Activated B cell treated with CpG ODN at 0.5 μM for 24 hours (primary cell): ENCODE results near the gene MEPCE. TPM values are rescaled to one million over a fixed set of nuclear protein-coding genes. Genes with fewer than 3 reads are reported as not detected.
"Not testable (repeated sequence)": the region's sequence is repeated elsewhere in the genome, so short reads cannot be mapped to it uniquely, and the experiment has no call there.

ENCODE experiments used
- ATAC-seq: fragments of 200-7000 bp; cut with Tn5 transposase; one replicate; pipeline ENCODE4 v1.10.0; 2021; ENCODE audit warnings: low read depth, mild to moderate bottlenecking, moderate library complexity
- CTCF ChIA-PET: fragments of 350-600 bp; sonication (Branson Sonifier 250); formaldehyde crosslinking; loops from one replicate; lab custom pipeline; 2021; ENCODE audit warnings: antibody characterized with exemption; lab: Charles Lee
- POLR2A ChIA-PET: fragments of 350-600 bp; sonication (Branson Sonifier 250); formaldehyde crosslinking; loops from one replicate; lab custom pipeline; 2021; ENCODE audit warnings: antibody characterized with exemption; lab: Charles Lee
- DNase-seq: peaks from one replicate; pipeline ENCODE4 v3.0.0; 2022
- H3K27ac Mint-ChIP-seq: one replicate; pipeline ENCODE4 v1.8.0; 2020; ENCODE audit warnings: mixed read lengths
- H3K27me3 Mint-ChIP-seq: one replicate; pipeline ENCODE4 v1.8.0; 2021; ENCODE audit warnings: mixed read lengths
- H3K36me3 Mint-ChIP-seq: one replicate; pipeline ENCODE4 v1.8.0; 2021; ENCODE audit warnings: low read depth, mixed read lengths
- H3K4me1 Mint-ChIP-seq: one replicate; pipeline ENCODE4 v1.8.0; 2021; ENCODE audit warnings: mixed read lengths
- H3K4me3 Mint-ChIP-seq: one replicate; pipeline ENCODE4 v1.8.0; 2020; ENCODE audit warnings: mild to moderate bottlenecking, mixed read lengths
- H3K9me3 Mint-ChIP-seq: one replicate; pipeline ENCODE4 v1.8.0; 2020; ENCODE audit warnings: mixed read lengths
- intact Hi-C: fragments of 100-400 bp; cut with micrococcal nuclease; formaldehyde crosslinking; loops from one replicate; pipeline ENCODE4 v1.15.1; 2024
- total RNA-seq: library from RNA; stranded (reverse); gene quantifications from 2 replicates; pipeline ENCODE4 v1.2.3, GENCODE V29; 2022
- TF ChIP-seq, protein P1 (sequence below): fragments of 200-600 bp; IDR thresholded peaks from one replicate; pipeline ENCODE4 v1.8.0; 2022; ENCODE audit warnings: antibody characterized with exemption, mild to moderate bottlenecking

Gene MEPCE, protein sequence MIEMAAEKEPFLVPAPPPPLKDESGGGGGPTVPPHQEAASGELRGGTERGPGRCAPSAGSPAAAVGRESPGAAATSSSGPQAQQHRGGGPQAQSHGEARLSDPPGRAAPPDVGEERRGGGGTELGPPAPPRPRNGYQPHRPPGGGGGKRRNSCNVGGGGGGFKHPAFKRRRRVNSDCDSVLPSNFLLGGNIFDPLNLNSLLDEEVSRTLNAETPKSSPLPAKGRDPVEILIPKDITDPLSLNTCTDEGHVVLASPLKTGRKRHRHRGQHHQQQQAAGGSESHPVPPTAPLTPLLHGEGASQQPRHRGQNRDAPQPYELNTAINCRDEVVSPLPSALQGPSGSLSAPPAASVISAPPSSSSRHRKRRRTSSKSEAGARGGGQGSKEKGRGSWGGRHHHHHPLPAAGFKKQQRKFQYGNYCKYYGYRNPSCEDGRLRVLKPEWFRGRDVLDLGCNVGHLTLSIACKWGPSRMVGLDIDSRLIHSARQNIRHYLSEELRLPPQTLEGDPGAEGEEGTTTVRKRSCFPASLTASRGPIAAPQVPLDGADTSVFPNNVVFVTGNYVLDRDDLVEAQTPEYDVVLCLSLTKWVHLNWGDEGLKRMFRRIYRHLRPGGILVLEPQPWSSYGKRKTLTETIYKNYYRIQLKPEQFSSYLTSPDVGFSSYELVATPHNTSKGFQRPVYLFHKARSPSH
- total RNA-seq: 61.0 and 65.5 TPM in 2 replicates

DNA sequence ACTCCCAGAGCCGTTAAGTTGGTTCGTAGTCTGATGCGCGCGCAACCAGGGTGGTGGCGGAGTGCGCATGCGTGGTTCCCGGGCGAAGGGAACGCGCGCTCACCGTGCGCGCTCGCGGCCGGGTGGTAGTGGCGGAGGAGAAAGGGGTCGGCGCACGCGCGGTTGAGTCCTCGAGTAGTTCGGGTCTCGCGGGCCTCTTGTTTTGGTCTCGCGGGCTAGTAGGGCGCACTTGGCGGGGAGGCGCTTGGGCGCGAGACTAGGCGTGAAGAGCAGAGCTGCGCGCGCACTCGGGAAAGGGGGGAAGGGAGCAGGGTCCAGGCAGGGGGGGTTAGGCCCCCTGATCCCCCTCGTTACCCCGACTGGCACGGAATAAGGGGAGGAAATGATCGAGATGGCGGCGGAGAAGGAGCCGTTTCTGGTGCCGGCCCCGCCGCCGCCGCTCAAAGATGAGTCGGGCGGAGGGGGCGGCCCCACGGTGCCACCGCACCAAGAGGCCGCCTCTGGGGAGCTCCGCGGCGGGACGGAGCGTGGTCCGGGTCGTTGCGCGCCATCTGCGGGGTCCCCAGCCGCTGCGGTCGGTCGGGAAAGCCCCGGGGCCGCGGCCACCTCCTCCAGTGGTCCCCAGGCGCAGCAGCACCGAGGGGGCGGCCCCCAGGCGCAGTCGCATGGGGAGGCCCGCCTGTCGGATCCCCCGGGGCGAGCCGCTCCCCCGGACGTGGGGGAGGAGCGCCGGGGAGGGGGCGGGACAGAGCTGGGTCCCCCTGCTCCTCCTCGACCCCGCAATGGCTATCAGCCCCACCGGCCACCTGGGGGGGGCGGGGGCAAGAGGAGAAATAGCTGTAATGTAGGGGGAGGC is at the start of gene MEPCE:
MEPCE (plus strand) TSS at position 195 of the 856 bp plus-strand sequence; CDS start at position 383, 188 bp downstream.
- CTCF ChIA-PET: interaction anchor here (3.9 kb wide), 1 partner anchor 22 kb away, joined by 16 read pairs; no protein-coding TSS in a partner anchor

DNA sequence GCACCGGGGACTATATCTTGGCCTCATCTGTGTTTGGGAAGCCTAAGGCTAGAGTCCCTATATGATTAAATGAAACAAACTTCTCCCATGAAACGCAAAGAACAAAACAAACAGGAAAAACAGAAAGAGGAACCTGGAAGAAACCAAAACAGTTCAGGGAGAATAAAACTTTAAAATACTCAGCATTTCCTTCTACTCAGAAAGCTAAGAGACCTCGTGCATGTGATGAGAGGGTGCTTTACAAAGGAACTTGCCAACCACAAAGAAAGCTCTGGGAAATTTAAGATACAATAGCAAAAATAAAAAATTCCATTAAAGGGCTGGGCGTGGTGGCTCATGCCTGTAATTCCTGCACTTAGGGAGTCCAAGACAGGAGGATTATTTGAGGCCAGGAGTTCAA is 49.4 kb upstream of the MEPCE start:
- CTCF ChIA-PET: no interaction called here
- no peaks in the 10 kb centered on the region for H3K9me3 Mint-ChIP-seq
- POLR2A ChIA-PET: interaction anchor here (0.7 kb wide), 1 partner anchor 425 kb away, joined by 8 read pairs; no protein-coding TSS in a partner anchor

More for the DNA sequence above, at the start of gene MEPCE:
- H3K9me3 Mint-ChIP-seq: no peaks in the 10 kb centered on the region
- TF ChIP-seq, protein P1, sequence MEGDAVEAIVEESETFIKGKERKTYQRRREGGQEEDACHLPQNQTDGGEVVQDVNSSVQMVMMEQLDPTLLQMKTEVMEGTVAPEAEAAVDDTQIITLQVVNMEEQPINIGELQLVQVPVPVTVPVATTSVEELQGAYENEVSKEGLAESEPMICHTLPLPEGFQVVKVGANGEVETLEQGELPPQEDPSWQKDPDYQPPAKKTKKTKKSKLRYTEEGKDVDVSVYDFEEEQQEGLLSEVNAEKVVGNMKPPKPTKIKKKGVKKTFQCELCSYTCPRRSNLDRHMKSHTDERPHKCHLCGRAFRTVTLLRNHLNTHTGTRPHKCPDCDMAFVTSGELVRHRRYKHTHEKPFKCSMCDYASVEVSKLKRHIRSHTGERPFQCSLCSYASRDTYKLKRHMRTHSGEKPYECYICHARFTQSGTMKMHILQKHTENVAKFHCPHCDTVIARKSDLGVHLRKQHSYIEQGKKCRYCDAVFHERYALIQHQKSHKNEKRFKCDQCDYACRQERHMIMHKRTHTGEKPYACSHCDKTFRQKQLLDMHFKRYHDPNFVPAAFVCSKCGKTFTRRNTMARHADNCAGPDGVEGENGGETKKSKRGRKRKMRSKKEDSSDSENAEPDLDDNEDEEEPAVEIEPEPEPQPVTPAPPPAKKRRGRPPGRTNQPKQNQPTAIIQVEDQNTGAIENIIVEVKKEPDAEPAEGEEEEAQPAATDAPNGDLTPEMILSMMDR: no peak
- POLR2A ChIA-PET: interaction anchor here (0.5 to 4.3 kb wide), 65 partner anchors 8 to 1987 kb away, joined by 3 to 90 read pairs (median 6); partner anchors contain the start of genes AGFG2, AP4M1, BUD31 and FBXO24
- DNase-seq (peak; percentile 94), ATAC-seq (peak; percentile 47)
- no peaks in the 10 kb centered on the region for H3K27me3 Mint-ChIP-seq
- peak within 1 kb of the TSS; percentile 100 for H3K27ac Mint-ChIP-seq
- peaks cover 57% of the 10 kb centered on the region for H3K36me3 Mint-ChIP-seq
- peaks cover 52% of the 10 kb centered on the region for H3K4me1 Mint-ChIP-seq
- peak within 1 kb of the TSS; percentile 98 for H3K4me3 Mint-ChIP-seq
- intact Hi-C loops: loop anchor here (1.0 to 10.0 kb wide), 12 partner anchors 85 to 825 kb away; partner anchors contain the start of genes AGFG2, FBXO24, GNB2 and LAMTOR4

DNA sequence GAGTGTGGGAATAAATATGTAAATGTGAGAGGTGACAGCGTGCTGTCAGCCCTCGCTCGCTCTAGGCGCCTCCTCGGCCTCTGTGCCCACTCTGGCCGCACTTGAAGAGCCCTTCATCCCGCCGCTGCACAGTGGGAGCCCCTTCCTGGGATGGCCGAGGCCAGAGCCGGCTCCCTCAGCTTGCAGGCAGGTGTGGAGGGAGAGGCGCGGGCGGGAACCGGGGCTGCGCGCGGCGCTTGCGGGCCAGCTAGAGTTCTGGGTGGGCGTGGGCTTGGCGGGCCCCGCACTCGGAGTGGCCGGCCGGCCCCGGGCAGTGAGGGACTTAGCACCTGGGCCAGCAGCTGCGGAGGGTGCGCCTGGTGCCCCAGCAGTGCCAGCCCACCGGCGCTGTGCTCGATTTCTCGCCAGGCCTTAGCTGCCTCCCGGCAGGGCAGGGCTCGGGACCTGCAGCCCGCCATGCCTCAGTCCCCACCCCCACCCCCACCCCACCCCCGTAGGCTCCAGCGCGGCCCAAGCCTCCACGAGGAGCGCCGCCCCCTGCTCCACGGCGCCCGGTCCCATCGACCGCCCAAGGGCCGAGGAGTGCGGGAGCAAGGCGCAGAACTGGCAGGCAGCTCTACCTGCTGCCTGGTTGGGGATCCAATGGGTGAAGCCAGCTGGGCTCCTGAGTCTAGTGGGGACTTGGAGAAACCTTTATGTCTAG is 47.9 kb upstream of the MEPCE start:
- CTCF ChIA-PET: interaction anchor here (1.2 kb wide), 1 partner anchor 12 kb away, joined by 3 read pairs; no protein-coding TSS in a partner anchor
- not testable (repeated sequence) for DNase-seq

More for the DNA sequence above, 49.4 kb upstream of the MEPCE start:
- H3K4me1 Mint-ChIP-seq: peaks cover 11% of the 10 kb centered on the region
- no peaks in the 10 kb centered on the region for H3K36me3 Mint-ChIP-seq
- H3K27ac Mint-ChIP-seq: no peak overlapping the region
- H3K27me3 Mint-ChIP-seq: no peaks in the 10 kb centered on the region
- intact Hi-C loops: no loop called here
- H3K4me3 Mint-ChIP-seq: no peak overlapping the region
- no peak for ATAC-seq
- TF ChIP-seq, protein P1: no peak
- DNase-seq: no peak

DNA sequence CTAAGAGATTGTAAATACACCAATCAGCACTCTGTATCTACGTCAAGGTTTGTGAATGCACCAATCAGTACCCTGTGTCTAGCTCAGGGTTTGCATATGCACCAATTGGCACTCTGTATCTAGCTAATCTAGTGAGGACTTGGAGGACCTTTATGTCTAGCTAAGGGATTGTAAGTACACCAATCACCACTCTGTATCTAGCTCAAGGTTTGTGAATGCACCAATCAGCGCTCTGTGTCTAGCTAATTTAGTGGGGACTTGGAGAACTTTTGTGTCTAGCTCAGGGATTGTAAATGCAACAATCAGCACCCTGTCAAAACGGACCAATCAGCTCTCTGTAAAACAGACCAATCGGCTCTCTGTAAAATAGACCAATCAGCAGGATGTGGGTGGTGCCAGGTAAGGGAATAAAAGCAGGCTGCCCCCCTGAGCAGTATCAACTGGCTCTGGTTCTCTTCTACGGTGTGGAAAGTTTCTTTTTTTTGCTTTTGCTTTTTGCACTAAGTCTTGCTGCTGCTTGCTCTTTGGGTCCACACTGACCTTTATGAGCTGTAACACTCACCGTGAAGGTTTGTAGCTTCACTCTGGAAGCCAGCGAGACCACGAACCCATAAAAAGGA is 47.3 kb upstream of the MEPCE start:
- ChIA-PET CTCF (interaction anchor here (1.2 kb wide), 1 partner anchor 13 kb away, joined by 3 read pairs; no protein-coding TSS in a partner anchor), POLR2A (interaction anchor here (0.6 to 1.0 kb wide), 2 partner anchors 13 to 268 kb away, joined by 3 to 4 read pairs; no protein-coding TSS in a partner anchor)
- H3K36me3 Mint-ChIP-seq, H3K27me3 Mint-ChIP-seq, ATAC-seq, DNase-seq, H3K27ac Mint-ChIP-seq, H3K9me3 Mint-ChIP-seq, H3K4me3 Mint-ChIP-seq, intact Hi-C loops: not testable (repeated sequence)
- peaks cover 11% of the 10 kb centered on the region for H3K4me1 Mint-ChIP-seq

More for the DNA sequence above, 47.9 kb upstream of the MEPCE start:
- POLR2A ChIA-PET: interaction anchor here (0.6 to 1.0 kb wide), 5 partner anchors 12 to 1127 kb away, joined by 3 to 7 read pairs (median 4); no protein-coding TSS in a partner anchor
- intact Hi-C loops, H3K9me3 Mint-ChIP-seq, H3K27ac Mint-ChIP-seq, H3K27me3 Mint-ChIP-seq, H3K36me3 Mint-ChIP-seq, H3K4me3 Mint-ChIP-seq, ATAC-seq: not testable (repeated sequence)
- peaks cover 11% of the 10 kb centered on the region for H3K4me1 Mint-ChIP-seq
